Lower leg skin (tissue), 4 donors: ENCODE measurements around the gene ERG. TPM values are rescaled to one million over a fixed set of nuclear protein-coding genes. Genes with fewer than 3 reads are reported as not detected.

Experiments
- DNase-seq, 2 donors: peaks; one replicate each; pipeline ENCODE4 v3.0.0-alpha.2; 2019; ENCODE audit warnings: low spot score in 2 of 2
- H3K4me3 ChIP-seq: fragments of 200-600 bp; sonication (generic); 2 replicates; pipeline ENCODE4 v1.5.1; 2017; ENCODE audit warnings: mild to moderate bottlenecking, low read depth; ENCODE audit not compliant: poor library complexity, severe bottlenecking
- CTCF ChIP-seq, 3 donors: fragments of 450-650 bp; IDR thresholded peaks; one replicate each; pipeline ENCODE4 v1.5.1; 2016; ENCODE audit warnings: antibody characterized with exemption in 3 of 3, mild to moderate bottlenecking in 3 of 3, moderate library complexity in 2 of 3
- POLR2A ChIP-seq, 2 donors: fragments of 450-650 bp; IDR thresholded peaks; one replicate each; pipeline ENCODE4 v1.6.1; 2016 to 2017; ENCODE audit warnings: antibody characterized with exemption in 2 of 2, mild to moderate bottlenecking in 1 of 2, moderate library complexity in 1 of 2
- WGBS, 2 donors: methylation state at CpG; one replicate each; pipeline ENCODE4 v1.1.5; 2018; 5-methylcytosine and 5-hydroxymethylcytosine counted together
- intact Hi-C: fragments of 100-400 bp; cut with DNase I; formaldehyde crosslinking; loops from one replicate; pipeline ENCODE4 v1.15.0; 2023; ENCODE audit warnings: low total_unique reads
- total RNA-seq, 4 donors: library from RNA; depleted of rRNA; stranded (reverse); fragments of >200 nt; gene quantifications; one replicate each; pipeline ENCODE4 v1.1.0, GENCODE V29; 2016

Gene ERG
- total RNA-seq, 4 donors from 2014 or later = 3.5 to 12.5 (median 6.6) TPM

- DNase-seq = no peak
- no peak for TF ChIP-seq POLR2A (IDR thresholded peaks at IDR 0.05)
- TF ChIP-seq CTCF (IDR thresholded peaks at IDR 0.05) = no peak
- 34 to 63% methylated on average over 8 of the region's 8 CpGs for WGBS, 2 donors
- H3K4me3 ChIP-seq = no peak overlapping the region
- intact Hi-C loops = no loop called here
These were observed 63.3 kb downstream of the ERG start for GRCh38 chr21:38434913-38435533.

- 84 to 85% methylated on average over 8 of the region's 8 CpGs for WGBS, 2 donors
- no peak for DNase-seq
- no peak overlapping the region for H3K4me3 ChIP-seq
- TF ChIP-seq CTCF (IDR thresholded peaks at IDR 0.05) (no peak), POLR2A (IDR thresholded peaks at IDR 0.05) (no peak)
- intact Hi-C loops = no loop called here
These were observed 64.8 kb downstream of the ERG start for GRCh38 chr21:38433471-38433870.

- DNase-seq = no peak
- intact Hi-C loops = no loop called here
- no peak for TF ChIP-seq POLR2A (IDR thresholded peaks at IDR 0.05)
- TF ChIP-seq CTCF (IDR thresholded peaks at IDR 0.05) = no peak
- H3K4me3 ChIP-seq = no peak overlapping the region
These were observed 67.8 kb downstream of the ERG start for GRCh38 chr21:38430401-38430984.

- no peak overlapping the region for H3K4me3 ChIP-seq
- no peak for DNase-seq
- 96 to 97% methylated on average over 2 of the region's 2 CpGs for WGBS, 2 donors
- intact Hi-C loops = no loop called here
- TF ChIP-seq POLR2A (IDR thresholded peaks at IDR 0.05) (no peak), CTCF (IDR thresholded peaks at IDR 0.05) (no peak)
These were observed 69.3 kb downstream of the ERG start for GRCh38 chr21:38429011-38429410.

GRCh38 chr21:38428211-38428610 is 70.1 kb downstream of the ERG start:
- no peak overlapping the region for H3K4me3 ChIP-seq
- no peak for DNase-seq
- WGBS, 2 donors = 84 to 86% methylated on average over 7 of the region's 7 CpGs
- TF ChIP-seq CTCF (IDR thresholded peaks at IDR 0.05) (no peak), POLR2A (IDR thresholded peaks at IDR 0.05) (no peak)
- intact Hi-C loops = no loop called here
